HepG2 (cell line): ENCODE measurements around the gene RPS19. TPM values are rescaled to one million over a fixed set of nuclear protein-coding genes. Genes with fewer than 3 reads are reported as not detected.
A peak's percentile ranks its signal among the peaks of the same experiment; 100 is the strongest.

Experiments used
- ARNT ChIP-seq: fragments of 450-650 bp; IDR thresholded peaks from 2 replicates; pipeline ENCODE4 v1.6.1; 2017
- ARNT2 ChIP-seq: sonication (generic); formaldehyde crosslinking; IDR thresholded peaks from 2 replicates; pipeline ENCODE4 v1.8.0; 2022; ENCODE audit warnings: mild to moderate bottlenecking, low read depth, missing genetic modification reagents, moderate library complexity
- CHCHD3 ChIP-seq: sonication (generic); formaldehyde crosslinking; IDR thresholded peaks from 2 replicates; pipeline ENCODE4 v1.8.0; 2022; ENCODE audit warnings: mild to moderate bottlenecking, missing genetic modification reagents, moderate library complexity
- CTCF ChIP-seq: sonication (generic); formaldehyde crosslinking; IDR thresholded peaks from 2 replicates; pipeline ENCODE4 v1.5.0; 2020; ENCODE audit warnings: mild to moderate bottlenecking, missing genetic modification reagents, moderate library complexity
- DR1 ChIP-seq: sonication (generic); formaldehyde crosslinking; IDR thresholded peaks from 2 replicates; pipeline ENCODE4 v1.8.0; 2021; ENCODE audit warnings: mild to moderate bottlenecking, missing genetic modification reagents, inconsistent platforms
- FOXP1 ChIP-seq, 2 experiments: fragments of 450-650 bp in 1 of 2; IDR thresholded peaks; 2 replicates each; pipeline ENCODE4 v1.6.1; 2017 to 2018; ENCODE audit warnings: antibody characterized with exemption in 1 of 2
- GPBP1L1 ChIP-seq: sonication (generic); formaldehyde crosslinking; IDR thresholded peaks from 2 replicates; pipeline ENCODE4 v1.5.0; 2020; ENCODE audit warnings: mild to moderate bottlenecking, missing genetic modification reagents
- HCFC1 ChIP-seq: fragments of 150-350 bp; IDR thresholded peaks from 2 replicates; pipeline ENCODE4 v1.6.1; 2014; ENCODE audit warnings: low read depth, low read length
- HDAC1 ChIP-seq: sonication (generic); formaldehyde crosslinking; IDR thresholded peaks from 2 replicates; pipeline ENCODE4 v1.5.1; 2020; ENCODE audit warnings: mild to moderate bottlenecking, missing genetic modification reagents
- HNRNPK ChIP-seq: fragments of 200-400 bp; formaldehyde crosslinking; IDR thresholded peaks from 2 replicates; pipeline ENCODE4 v1.6.1; 2018; ENCODE audit warnings: low read length, low read depth, moderate library complexity, mild to moderate bottlenecking; ENCODE audit not compliant: poor library complexity, severe bottlenecking
- MEIS1 ChIP-seq: sonication (generic); formaldehyde crosslinking; IDR thresholded peaks from 2 replicates; pipeline ENCODE4 v1.9.0; 2021; ENCODE audit warnings: mild to moderate bottlenecking, missing genetic modification reagents, moderate library complexity, borderline replicate concordance
- MXI1 ChIP-seq: IDR thresholded peaks from 3 replicates; pipeline ENCODE4 v1.6.1; 2012; ENCODE audit warnings: low read depth, low read length, inconsistent platforms, borderline replicate concordance
- RBAK ChIP-seq: sonication (generic); formaldehyde crosslinking; IDR thresholded peaks from 2 replicates; pipeline ENCODE4 v1.5.1; 2020; ENCODE audit warnings: mild to moderate bottlenecking, missing genetic modification reagents
- REXO4 ChIP-seq: sonication (generic); formaldehyde crosslinking; IDR thresholded peaks from 2 replicates; pipeline ENCODE4 v1.8.0; 2022; ENCODE audit warnings: missing genetic modification reagents, mild to moderate bottlenecking, borderline replicate concordance
- SIX4 ChIP-seq: sonication (generic); formaldehyde crosslinking; IDR thresholded peaks from 2 replicates; pipeline ENCODE4 v1.4.0; 2020; ENCODE audit warnings: missing genetic modification reagents
- SMAD3 ChIP-seq: sonication (generic); formaldehyde crosslinking; IDR thresholded peaks from 2 replicates; pipeline ENCODE4 v1.4.0; 2020; ENCODE audit warnings: missing genetic modification reagents
- SMYD3 ChIP-seq: sonication (generic); formaldehyde crosslinking; IDR thresholded peaks from 2 replicates; pipeline ENCODE4 v1.8.1; 2023; ENCODE audit warnings: mild to moderate bottlenecking, missing genetic modification reagents
- YEATS4 ChIP-seq: sonication (generic); formaldehyde crosslinking; IDR thresholded peaks from 2 replicates; pipeline ENCODE4 v1.4.0; 2020; ENCODE audit warnings: missing genetic modification reagents, borderline replicate concordance
- ZFP90 ChIP-seq: sonication (generic); formaldehyde crosslinking; IDR thresholded peaks from 2 replicates; pipeline ENCODE4 v1.8.0; 2022; ENCODE audit warnings: missing genetic modification reagents, mild to moderate bottlenecking, inconsistent platforms, borderline replicate concordance
- ZNF121 ChIP-seq: sonication (generic); formaldehyde crosslinking; IDR thresholded peaks from 2 replicates; pipeline ENCODE4 v1.5.0; 2020; ENCODE audit warnings: mild to moderate bottlenecking, missing genetic modification reagents
- ZNF333 ChIP-seq: sonication (generic); formaldehyde crosslinking; IDR thresholded peaks from 2 replicates; pipeline ENCODE4 v1.4.0; 2020; ENCODE audit warnings: mild to moderate bottlenecking, missing genetic modification reagents, borderline replicate concordance
- ZNF567 ChIP-seq: sonication (generic); formaldehyde crosslinking; IDR thresholded peaks from 2 replicates; pipeline ENCODE4 v1.8.1; 2023; ENCODE audit warnings: mild to moderate bottlenecking, missing genetic modification reagents, borderline replicate concordance
- ZNF670 ChIP-seq: sonication (generic); formaldehyde crosslinking; IDR thresholded peaks from 2 replicates; pipeline ENCODE4 v1.8.0; 2022; ENCODE audit warnings: mild to moderate bottlenecking, missing genetic modification reagents, borderline replicate concordance
- ZNF7 ChIP-seq: IDR thresholded peaks from 2 replicates; pipeline ENCODE4 v1.6.1; 2016; ENCODE audit warnings: missing biosample characterization, missing genetic modification reagents
- polyA plus RNA-seq, 8 experiments: library from polyadenylated mRNA; depleted of rRNA in 3 of 8; stranded (reverse) in 7 of 8; unstranded in 1 of 8; fragments of >200 nt; fragmentation: Illumina TruSeq in 4 of 8; extraction: Trizol in 4 of 8; gene quantifications; 2 replicates each; pipeline versions ENCODE4 v1.2.1 to v1.2.3, GENCODE V29; 2011 to 2016; ENCODE audit warnings: low read depth in 4 of 8, missing spikeins in 1 of 8, mixed read lengths in 1 of 8; ENCODE audit not compliant: insufficient read depth in 1 of 8
- total RNA-seq, 5 experiments: library from RNA; depleted of rRNA; stranded (reverse); fragments of >200 nt; fragmentation: Illumina TruSeq; extraction: Trizol; gene quantifications; 2 replicates each; pipeline ENCODE4 v1.2.3, GENCODE V29; 2016; ENCODE audit warnings: low read depth in 1 of 5
- TF ChIP-seq, protein P1 (sequence below): sonication (generic); formaldehyde crosslinking; IDR thresholded peaks from 2 replicates; pipeline ENCODE4 v1.4.0; 2020; ENCODE audit warnings: missing genetic modification reagents
- TF ChIP-seq, protein P2 (sequence below): sonication (generic); formaldehyde crosslinking; IDR thresholded peaks from 2 replicates; pipeline ENCODE4 v1.5.0; 2020; ENCODE audit warnings: missing genetic modification reagents, mild to moderate bottlenecking, borderline replicate concordance

The RPS19 gene
- total and polyA plus RNA-seq, 2 of the 13 experiments (the other 11 are each of a cell fraction or from before 2014, with no cell fraction given): 1,983 to 4,758 TPM

- no peak for TF ChIP-seq ZNF567 (CRISPR knock-in tag)
- TF ChIP-seq FOXP1 (IDR thresholded peaks at IDR 0.05): no peak
- no peak for TF ChIP-seq FOXP1 (CRISPR knock-in tag; IDR thresholded peaks at IDR 0.05)
- peak; percentile 37; the same call in 1 of the 2 replicates for TF ChIP-seq SMAD3 (CRISPR knock-in tag)
- peak; percentile 97 for TF ChIP-seq DR1 (CRISPR knock-in tag)
- TF ChIP-seq ZNF121 (CRISPR knock-in tag): peak; percentile 27; the same call in 1 of the 2 replicates
- TF ChIP-seq MXI1: peak; percentile 96
- peak; percentile 89 for TF ChIP-seq HDAC1
- TF ChIP-seq YEATS4: peak; percentile 96
- peak; percentile 23 for TF ChIP-seq HNRNPK
- TF ChIP-seq CHCHD3: no peak
- TF ChIP-seq ARNT2 (CRISPR knock-in tag): peak; percentile 99
- TF ChIP-seq ZNF670 (CRISPR knock-in tag): peak; percentile 54; the same call in 1 of the 2 replicates
- TF ChIP-seq SIX4: no peak
- TF ChIP-seq, protein P1, sequence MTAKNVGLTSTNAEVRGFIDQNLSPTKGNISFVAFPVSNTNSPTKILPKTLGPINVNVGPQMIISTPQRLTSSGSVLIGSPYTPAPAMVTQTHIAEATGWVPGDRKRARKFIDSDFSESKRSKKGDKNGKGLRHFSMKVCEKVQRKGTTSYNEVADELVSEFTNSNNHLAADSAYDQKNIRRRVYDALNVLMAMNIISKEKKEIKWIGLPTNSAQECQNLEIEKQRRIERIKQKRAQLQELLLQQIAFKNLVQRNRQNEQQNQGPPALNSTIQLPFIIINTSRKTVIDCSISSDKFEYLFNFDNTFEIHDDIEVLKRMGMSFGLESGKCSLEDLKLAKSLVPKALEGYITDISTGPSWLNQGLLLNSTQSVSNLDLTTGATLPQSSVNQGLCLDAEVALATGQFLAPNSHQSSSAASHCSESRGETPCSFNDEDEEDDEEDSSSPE: peak; percentile 79
- TF ChIP-seq GPBP1L1: no peak
- TF ChIP-seq RBAK: no peak
- no peak for TF ChIP-seq ZNF7
- peak; percentile 50; the same call in 1 of the 2 replicates for TF ChIP-seq MEIS1 (CRISPR knock-in tag)
- peak; percentile 88 for TF ChIP-seq HCFC1
- no peak for TF ChIP-seq ZFP90
- TF ChIP-seq REXO4 (CRISPR knock-in tag): no peak
- no peak for TF ChIP-seq ARNT
- peak; percentile 73; the same call in 1 of the 2 replicates for TF ChIP-seq SMYD3 (CRISPR knock-in tag)
- TF ChIP-seq, protein P2, sequence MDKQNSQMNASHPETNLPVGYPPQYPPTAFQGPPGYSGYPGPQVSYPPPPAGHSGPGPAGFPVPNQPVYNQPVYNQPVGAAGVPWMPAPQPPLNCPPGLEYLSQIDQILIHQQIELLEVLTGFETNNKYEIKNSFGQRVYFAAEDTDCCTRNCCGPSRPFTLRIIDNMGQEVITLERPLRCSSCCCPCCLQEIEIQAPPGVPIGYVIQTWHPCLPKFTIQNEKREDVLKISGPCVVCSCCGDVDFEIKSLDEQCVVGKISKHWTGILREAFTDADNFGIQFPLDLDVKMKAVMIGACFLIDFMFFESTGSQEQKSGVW (CRISPR knock-in tag): no peak
- TF ChIP-seq ZNF333: peak; percentile 63; the same call in 1 of the 2 replicates
- peak; percentile 82 for TF ChIP-seq CTCF (CRISPR knock-in tag)
Observed at GRCh38 chr19:41859618-41860418, at the start of gene RPS19 (continued).
